Lung (tissue), 12 donors: ENCODE measurements around the gene EGFLAM. TPM values are rescaled to one million over a fixed set of nuclear protein-coding genes. Genes with fewer than 3 reads are reported as not detected.

Experiments used
- ATAC-seq: fragments of 200-7000 bp; cut with Tn5 transposase; one replicate; pipeline ENCODE4 v1.9.1; 2020; ENCODE audit warnings: moderate number of reproducible peaks; ENCODE audit not compliant: insufficient read depth, low FRiP score
- DNase-seq, 3 donors: peaks; one replicate each; pipeline ENCODE4 v3.0.0-alpha.2; 2013 to 2017
- H3K27ac ChIP-seq, 2 donors: one replicate each; pipeline ENCODE4 v1.5.1; 2013; ENCODE audit warnings: mild to moderate bottlenecking in 2 of 2, moderate library complexity in 2 of 2, control low read depth in 1 of 2, inconsistent platforms in 1 of 2, low read depth in 1 of 2, low read length in 1 of 2
- H3K27me3 ChIP-seq, 3 donors: one replicate each; pipeline ENCODE4 v1.5.1; 2013; ENCODE audit warnings: low read length in 2 of 3; ENCODE audit not compliant: control insufficient read depth in 3 of 3, insufficient read depth in 3 of 3
- H3K36me3 ChIP-seq, 4 donors: one replicate each; pipeline ENCODE4 v1.5.1; 2013; ENCODE audit warnings: low read length in 4 of 4, mild to moderate bottlenecking in 1 of 4, moderate library complexity in 1 of 4; ENCODE audit not compliant: control insufficient read depth in 4 of 4, insufficient read depth in 4 of 4
- H3K4me1 ChIP-seq, 5 donors: one replicate each; pipeline ENCODE4 v1.5.1; 2013; ENCODE audit warnings: low read length in 5 of 5, mild to moderate bottlenecking in 2 of 5, moderate library complexity in 1 of 5; ENCODE audit not compliant: control insufficient read depth in 5 of 5, insufficient read depth in 5 of 5
- H3K4me3 ChIP-seq: one replicate; pipeline ENCODE4 v1.5.1; 2013; ENCODE audit warnings: mild to moderate bottlenecking, control low read depth, moderate library complexity
- H3K9ac ChIP-seq, 2 donors: one replicate each; pipeline ENCODE4 v1.5.1; 2013; ENCODE audit warnings: low read length in 2 of 2, control low read depth in 1 of 2; ENCODE audit not compliant: insufficient read depth in 1 of 2
- H3K9me3 ChIP-seq, 4 donors: one replicate each; pipeline ENCODE4 v1.5.1; 2013; ENCODE audit warnings: low read length in 3 of 4, mild to moderate bottlenecking in 1 of 4, moderate library complexity in 1 of 4; ENCODE audit not compliant: control insufficient read depth in 4 of 4, insufficient read depth in 3 of 4
- CTCF ChIP-seq: IDR thresholded peaks from 2 replicates; pipeline ENCODE4 v1.5.1; 2012; ENCODE audit warnings: mild to moderate bottlenecking; ENCODE audit errors: control extremely low read depth, extremely low read depth
- WGBS, 2 donors: extraction: QIAGEN DNeasy Blood & Tissue Kit; methylation state at CpG; one replicate each; pipeline ENCODE4 v1.1.7; 2013; 5-methylcytosine and 5-hydroxymethylcytosine counted together
- polyA plus RNA-seq, 2 donors: library from polyadenylated mRNA; stranded (reverse); fragments of 200-250 nt; gene quantifications; one replicate each; pipeline ENCODE4 v1.2.1, GENCODE V29; 2013
- total RNA-seq, 2 donors: library from RNA; depleted of rRNA in 1 of 2; stranded (reverse); fragments of >200 nt in 1 of 2; gene quantifications; one replicate each; pipeline ENCODE4 v1.2.1, GENCODE V29; 2014 to 2021
- donor health status: control.
- donor health status: control.
- donor health status: Bipolar disorder and iron deficiency.
- donor health status: healthy.
- donor health status: DM: yes; HTN: yes; CAD: no.

Gene EGFLAM
- total and polyA plus RNA-seq, 4 donors: 0.41 to 7.6 (median 1.3) TPM

GRCh38 chr5:38423276-38424147 is 165.2 kb downstream of the EGFLAM start:
- Histone ChIP-seq H3K4me1 (peaks cover 0 to 3% (median 0%) of the 10 kb centered on the region in 5 donors), H3K27ac (no peak overlapping the region), H3K27me3 (no peaks in the 10 kb centered on the region), H3K9ac (no peak overlapping the region), H3K9me3 (no peaks in the 10 kb centered on the region), H3K36me3 (no peaks in the 10 kb centered on the region), H3K4me3 (no peak overlapping the region)
- no peak for ATAC-seq
- TF ChIP-seq CTCF: no peak
- DNase-seq: no peak
- WGBS, 2 donors: 78 to 84% methylated on average over 5 of the region's 5 CpGs

GRCh38 chr5:38424148-38425060 is 166.0 kb downstream of the EGFLAM start:
- Histone ChIP-seq H3K9me3 (no peaks in the 10 kb centered on the region), H3K27me3 (no peaks in the 10 kb centered on the region), H3K4me3 (no peak overlapping the region), H3K36me3 (no peaks in the 10 kb centered on the region), H3K4me1 (peaks cover 0 to 7% (median 0%) of the 10 kb centered on the region in 5 donors), H3K9ac (no peak overlapping the region), H3K27ac (no peak overlapping the region)
- no peak for TF ChIP-seq CTCF
- ATAC-seq: no peak
- WGBS, 2 donors: 78 to 79% methylated on average over 4 of the region's 4 CpGs
- no peak for DNase-seq

GRCh38 chr5:38426490-38426889 is 168.1 kb downstream of the EGFLAM start:
- Histone ChIP-seq H3K9ac (no peak overlapping the region), H3K4me1 (peaks cover 0 to 7% (median 0%) of the 10 kb centered on the region in 5 donors), H3K36me3 (no peaks in the 10 kb centered on the region), H3K27me3 (no peaks in the 10 kb centered on the region), H3K27ac (no peak overlapping the region), H3K9me3 (no peaks in the 10 kb centered on the region), H3K4me3 (no peak overlapping the region)
- no peak for TF ChIP-seq CTCF
- ATAC-seq: no peak
- WGBS, 2 donors: 72 to 86% methylated on average over 1 of the region's 1 CpG
- DNase-seq: no peak
